ENCODE data around the gene ATP6V1E1.

- TF ChIP-seq SMC3 (IDR thresholded peaks at IDR 0.05; ENCODE audit: low read depth, low read length) (no peak), EZH2phosphoT487 (IDR thresholded peaks at IDR 0.05; ENCODE audit: borderline replicate concordance, low read depth) (no peak), RAD21 (IDR thresholded peaks at IDR 0.05; ENCODE audit: low read length) (no peak), RFX5 (IDR thresholded peaks at IDR 0.05; ENCODE audit: low read length) (no peak), CTCF (IDR thresholded peaks at IDR 0.05) (no peak), ZBTB33 (IDR thresholded peaks at IDR 0.05; ENCODE audit: borderline replicate concordance, low read depth) (no peak), REST (IDR thresholded peaks at IDR 0.05; ENCODE audit: low read depth, low read length) (no peak), EP300 (IDR thresholded peaks at IDR 0.05; ENCODE audit: borderline replicate concordance in 1 of 2, low read depth in 1 of 2, low read length in 1 of 2) (no peak), NRF1 (IDR thresholded peaks at IDR 0.05; ENCODE audit: low read depth, low read length) (no peak), USF2 (IDR thresholded peaks at IDR 0.05; ENCODE audit: borderline replicate concordance, low read depth, low read length) (no peak)
Measured at GRCh38 chr22:17552737-17553136, 75.8 kb downstream of the ATP6V1E1 start.

Data from SK-N-SH (cell line).